D341Med (cell line): ENCODE data around the gene NOXA1.
"Not testable (repeated sequence)": the region's sequence is repeated elsewhere in the genome, so short reads cannot be mapped to it uniquely, and the experiment has no call there.

ENCODE experiments used
- DNase-seq: peaks from one replicate; pipeline ENCODE4 v3.0.0; 2012; ENCODE audit warnings: low spot score

Gene NOXA1

GRCh38 chr9:137422604-137423513, at the start of gene NOXA1, which contains the start of gene EXD3:
Gene NOXA1 (plus strand): TSS chr9:137423393. CDS start chr9:137423530, 137 bp downstream.
Gene EXD3 (minus strand): TSS chr9:137423162. CDS start chr9:137395357, 27,805 bp downstream.
- peak; percentile 100 for DNase-seq

- DNase-seq: no peak
Observed at GRCh38 chr9:137373611-137373980, 49.6 kb upstream of the NOXA1 start.

- no peak for DNase-seq
Observed at GRCh38 chr9:137374131-137374845, 48.9 kb upstream of the NOXA1 start.

- no peak for DNase-seq
Observed at GRCh38 chr9:137375321-137376058, 47.7 kb upstream of the NOXA1 start.

- no peak for DNase-seq
Observed at GRCh38 chr9:137376386-137376785, 46.8 kb upstream of the NOXA1 start.

- not testable (repeated sequence) for DNase-seq
Observed at GRCh38 chr9:137378688-137379410, 44.3 kb upstream of the NOXA1 start.

- DNase-seq: no peak
Observed at GRCh38 chr9:137379761-137380161, 43.4 kb upstream of the NOXA1 start.

- DNase-seq: no peak
Observed at GRCh38 chr9:137380171-137380570, 43.0 kb upstream of the NOXA1 start.

- no peak for DNase-seq
Observed at GRCh38 chr9:137380606-137381005, 42.6 kb upstream of the NOXA1 start.

GRCh38 chr9:137381501-137382443, 41.4 kb upstream of the NOXA1 start:
- DNase-seq: no peak

- no peak for DNase-seq
Observed at GRCh38 chr9:137382444-137383080, 40.6 kb upstream of the NOXA1 start.

GRCh38 chr9:137383081-137383783, 40.0 kb upstream of the NOXA1 start:
- DNase-seq: no peak

GRCh38 chr9:137383784-137384756, 39.1 kb upstream of the NOXA1 start:
- DNase-seq: no peak

GRCh38 chr9:137385061-137385655, 38.0 kb upstream of the NOXA1 start:
- no peak for DNase-seq

- DNase-seq: not testable (repeated sequence)
Observed at GRCh38 chr9:137386507-137387113, 36.6 kb upstream of the NOXA1 start.

- DNase-seq: no peak
Observed at GRCh38 chr9:137387114-137387890, 35.9 kb upstream of the NOXA1 start.
